CD4-positive, alpha-beta T cell treated with Interleukin-4 for 1 hour (primary cell): ENCODE results near the gene DHRS2.
A peak's percentile ranks its signal among the peaks of the same experiment; 100 is the strongest.

ENCODE experiments used
- DNase-seq, 2 donors: peaks; one replicate each; pipeline ENCODE4 v3.0.0-alpha.2; 2020 to 2022

Gene DHRS2

DNA sequence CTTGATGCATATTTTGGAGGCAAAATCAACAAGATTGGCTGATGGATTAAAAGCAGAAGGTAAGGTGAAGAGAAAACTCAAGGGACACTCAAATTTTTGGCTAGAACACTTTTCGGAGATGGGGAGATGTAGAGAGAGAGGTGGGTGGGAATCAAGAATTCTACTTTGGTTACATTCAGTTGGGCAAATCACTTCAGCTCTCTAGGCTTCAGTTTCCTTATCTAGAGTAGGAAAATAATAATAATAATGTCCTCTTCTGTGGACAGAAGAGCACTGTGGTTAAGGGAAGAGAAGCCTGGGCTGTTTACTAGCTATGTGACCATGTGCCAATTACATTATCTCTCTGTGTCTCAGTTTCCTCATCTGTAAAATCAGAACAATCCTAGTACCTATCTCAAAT lies 23.4 kb upstream of the DHRS2 start:
- no peak for DNase-seq

DNA sequence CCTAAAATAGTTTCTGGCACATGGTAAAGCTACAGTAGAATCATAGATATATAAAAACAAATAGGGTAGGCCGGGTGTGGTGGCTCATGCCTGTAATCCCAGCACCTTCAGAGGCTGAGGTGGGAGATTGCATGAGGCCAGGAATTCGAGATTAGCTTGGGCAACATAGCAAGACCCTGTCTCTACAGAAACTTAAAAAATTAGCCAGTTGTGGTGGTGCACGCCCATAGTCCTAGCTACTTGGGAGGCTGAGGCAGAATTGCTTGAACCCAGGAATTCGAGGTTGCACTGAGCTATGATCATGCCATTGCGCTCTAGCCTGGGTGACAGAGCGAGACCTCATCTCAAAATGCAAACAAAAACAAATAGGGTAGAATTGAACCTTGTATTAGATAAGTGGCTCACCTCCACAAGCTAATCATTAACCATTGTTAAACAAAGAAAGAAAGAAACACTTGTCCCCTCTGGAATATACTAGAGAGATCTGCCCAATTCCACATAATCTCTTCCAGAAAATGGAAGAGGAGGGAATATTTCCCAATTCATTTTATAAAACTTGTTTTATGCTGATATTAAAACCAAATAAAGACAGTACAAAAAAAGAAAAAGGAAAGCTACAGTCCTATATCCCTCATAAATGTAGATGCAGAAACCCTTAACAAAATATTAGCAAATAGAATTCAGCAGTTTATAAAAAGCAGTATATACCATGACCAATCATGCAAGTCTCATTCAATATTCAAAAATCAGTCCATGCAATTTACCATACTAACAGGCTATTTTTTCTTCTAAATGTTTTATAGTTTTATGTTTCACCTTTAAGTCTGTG lies 22.7 kb upstream of the DHRS2 start:
- no peak for DNase-seq

DNA sequence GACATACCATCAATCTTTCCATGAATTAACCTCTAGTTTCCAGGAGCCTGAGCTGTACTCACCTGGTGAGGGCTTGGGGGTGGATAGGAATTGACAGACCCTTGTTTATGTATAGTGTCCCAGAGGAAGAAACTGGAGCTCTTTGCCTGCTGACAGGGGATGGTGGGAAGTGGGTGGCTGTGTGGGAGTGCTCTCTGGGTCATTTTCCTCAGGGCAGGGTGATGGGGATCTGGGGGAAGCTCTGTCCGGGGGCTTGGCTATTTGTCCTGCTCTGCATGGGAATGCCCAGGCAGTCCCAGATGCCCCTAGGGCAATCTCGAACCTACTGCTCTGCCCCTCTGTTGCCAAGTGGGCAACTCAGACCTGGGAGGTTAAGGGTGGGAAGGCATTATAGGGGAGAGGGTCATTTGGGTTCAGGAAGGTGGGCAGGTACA lies 21.8 kb upstream of the DHRS2 start:
- DNase-seq, result no peak

DNA sequence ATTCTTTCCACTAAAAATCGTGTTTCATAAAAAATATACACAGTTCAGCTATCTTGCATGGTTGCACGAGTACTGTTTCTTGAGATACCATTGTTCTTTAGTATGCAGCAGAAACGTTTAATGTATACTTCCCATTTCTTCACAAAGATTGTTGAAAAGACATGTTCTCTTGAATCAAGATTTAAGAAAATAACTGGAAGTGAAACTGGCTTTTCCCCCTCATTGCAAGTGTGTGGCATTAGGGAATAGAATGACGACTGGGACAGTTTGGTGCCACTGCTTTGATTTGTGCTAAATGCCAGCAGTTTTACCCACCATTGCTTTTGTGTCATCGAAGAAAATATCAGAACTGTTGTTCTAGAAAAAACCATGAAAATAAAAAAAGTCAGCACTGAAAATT lies 20.3 kb upstream of the DHRS2 start:
- DNase-seq, result no peak

DNA sequence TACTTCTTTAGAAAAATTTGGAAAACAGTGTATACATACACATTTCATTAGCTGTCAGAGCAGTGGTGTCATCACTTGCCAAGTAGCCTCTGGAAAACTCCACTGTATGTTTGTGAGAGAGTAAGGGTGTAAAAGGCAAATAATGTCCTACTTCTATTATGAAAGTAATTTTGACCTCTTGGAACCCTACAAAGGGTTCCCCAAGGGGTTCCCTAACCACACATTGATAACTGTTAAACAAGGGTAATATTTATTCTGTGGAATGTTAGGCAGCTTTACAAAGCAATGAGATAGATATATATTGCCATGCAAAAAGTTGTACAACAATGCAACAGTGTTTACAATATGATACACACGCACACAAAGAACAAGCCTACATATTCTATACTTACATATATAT lies 18.6 kb upstream of the DHRS2 start:
- DNase-seq, result no peak

DNA sequence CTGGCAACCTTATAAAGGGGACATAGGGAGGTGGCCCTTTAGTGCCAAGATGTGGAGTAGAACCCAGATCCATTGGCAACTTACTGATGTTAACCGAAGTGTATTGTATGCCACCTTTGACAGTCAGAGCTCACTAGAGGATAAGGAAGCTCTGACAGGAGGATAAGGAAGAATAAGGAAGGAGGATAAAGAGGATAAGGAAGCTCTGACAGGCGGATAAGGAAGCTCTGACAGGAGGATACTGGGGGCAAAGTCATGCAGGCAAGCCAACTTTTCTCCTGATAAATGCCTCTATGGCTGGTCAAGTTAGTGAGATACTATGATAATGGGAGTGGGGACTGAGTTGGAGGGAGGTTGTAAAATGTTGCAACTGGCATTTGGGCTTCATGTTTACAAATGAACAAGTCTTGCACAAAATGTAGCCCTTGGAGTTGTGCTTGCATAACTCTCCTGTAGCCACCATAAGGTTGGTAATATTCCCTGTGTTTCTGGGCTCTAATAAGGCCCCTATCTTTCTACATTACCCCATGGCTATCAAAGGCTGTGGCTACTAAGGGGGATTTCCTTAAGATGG lies 17.7 kb upstream of the DHRS2 start:
- DNase-seq, result no peak

DNA sequence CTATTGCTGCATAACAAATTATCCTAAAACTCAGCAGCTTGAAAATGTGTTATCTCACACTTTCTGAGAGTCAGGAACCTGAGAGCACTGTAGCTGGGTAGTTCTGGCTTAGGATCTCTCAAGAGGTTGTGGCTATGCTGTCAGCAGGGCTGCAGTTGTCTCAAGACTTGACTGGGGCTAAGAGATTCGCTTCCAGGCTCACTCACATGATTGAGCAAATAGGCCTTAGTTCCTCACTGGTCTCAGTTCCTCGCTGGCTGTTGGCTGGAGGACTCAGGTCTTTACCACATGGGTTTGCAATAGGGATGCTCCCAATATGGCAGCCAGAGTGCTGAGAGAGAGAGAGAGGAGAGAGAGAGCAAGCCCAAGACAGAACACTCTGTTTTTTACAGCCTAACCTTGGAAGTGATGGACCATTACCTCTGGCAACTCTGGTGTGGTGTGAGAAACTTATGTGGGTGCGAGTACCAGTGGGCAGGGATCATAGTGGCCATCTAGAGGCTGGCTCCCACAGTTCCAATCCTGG lies 15.9 kb upstream of the DHRS2 start:
- DNase-seq, result no peak

DNA sequence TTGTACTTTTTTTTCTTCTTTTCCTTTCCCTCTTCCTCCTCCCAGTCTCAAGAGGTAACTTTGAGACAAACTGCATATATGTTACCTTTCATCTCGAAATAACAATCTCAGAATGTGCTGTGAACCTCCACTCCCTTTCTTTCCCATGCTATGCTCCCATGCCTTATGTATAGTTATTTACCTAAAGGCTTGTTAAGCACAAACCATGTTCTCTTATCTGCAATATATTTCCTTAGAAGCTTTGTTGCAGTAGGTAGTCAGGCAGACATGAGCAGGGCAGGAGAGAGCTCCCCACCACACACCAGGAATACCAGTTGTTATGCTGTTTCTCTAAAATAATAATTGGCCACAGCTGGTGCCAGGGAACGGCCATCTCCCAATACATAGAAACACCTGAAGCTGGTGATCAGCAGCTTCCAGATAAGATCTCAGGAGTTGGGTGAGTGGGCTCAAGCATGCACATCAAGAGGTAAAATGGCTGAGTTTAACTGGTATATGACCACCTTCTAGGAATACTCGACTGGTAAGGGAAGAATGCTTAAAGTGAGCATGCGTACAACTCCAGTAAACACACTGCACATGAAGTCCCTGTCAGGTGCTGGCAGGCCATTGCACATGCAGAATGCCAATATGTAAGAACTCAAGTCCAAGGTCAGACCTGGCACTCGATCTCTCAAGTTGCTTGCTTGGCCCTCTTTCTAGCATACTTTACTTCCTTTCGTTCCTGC lies 14.8 kb upstream of the DHRS2 start:
- no peak for DNase-seq

DNA sequence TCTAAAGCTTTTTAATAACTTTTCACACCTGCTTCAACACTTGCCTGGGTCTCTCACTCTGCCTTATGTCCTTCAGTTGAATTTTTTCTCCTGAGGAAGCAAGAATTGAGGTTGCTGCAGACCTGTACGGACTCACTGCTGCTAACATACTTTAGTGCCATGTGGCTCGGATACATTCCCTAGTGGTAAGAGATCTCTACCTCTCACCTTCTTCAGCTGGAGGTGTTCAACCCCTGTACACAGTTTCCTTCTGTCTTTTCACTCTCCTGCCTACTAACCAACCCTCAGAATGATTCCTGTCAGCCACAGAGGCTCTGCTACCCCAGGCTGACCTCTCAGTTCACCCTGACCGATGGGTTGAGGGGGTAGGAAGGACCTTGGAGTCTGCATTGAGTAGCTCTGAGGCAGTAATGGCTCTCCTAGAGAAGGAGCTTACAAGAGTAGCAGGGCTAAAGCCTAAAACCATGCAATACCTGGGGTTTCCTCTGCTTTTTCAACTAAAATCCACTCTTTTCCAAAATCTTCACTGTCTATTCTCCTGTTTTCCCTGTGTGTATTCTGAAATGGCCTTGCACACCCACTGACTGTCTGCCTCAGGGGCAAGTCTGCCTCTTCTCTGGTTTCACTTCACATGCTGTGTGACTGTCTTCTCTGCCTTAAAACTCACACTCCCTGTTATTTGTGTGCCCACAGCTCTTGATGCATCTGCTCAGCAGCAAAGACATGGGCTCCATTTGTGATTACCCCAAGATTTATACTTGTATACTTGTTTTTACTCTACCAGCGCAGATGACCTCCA lies 14.0 kb upstream of the DHRS2 start:
- no peak for DNase-seq

DNA sequence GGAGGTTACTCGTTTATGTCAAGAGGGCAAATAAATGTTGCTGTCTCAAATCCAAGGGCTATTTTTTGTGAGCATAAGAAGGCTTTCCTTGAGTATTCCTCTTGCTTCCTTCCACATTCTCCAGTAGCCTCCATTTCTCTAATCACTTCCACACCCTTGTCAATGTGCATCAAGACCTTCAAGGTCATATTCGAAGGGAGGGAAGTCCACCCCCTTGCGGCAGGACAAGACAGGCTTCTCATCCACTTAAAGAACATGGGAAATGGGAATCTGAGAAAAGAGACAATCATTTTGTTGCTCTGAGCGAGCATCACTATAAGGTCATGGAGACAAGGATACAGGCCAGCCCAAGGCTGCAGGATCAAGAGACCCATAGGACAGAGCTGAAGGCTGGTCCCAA lies 13.2 kb upstream of the DHRS2 start:
- DNase-seq, result no peak

DNA sequence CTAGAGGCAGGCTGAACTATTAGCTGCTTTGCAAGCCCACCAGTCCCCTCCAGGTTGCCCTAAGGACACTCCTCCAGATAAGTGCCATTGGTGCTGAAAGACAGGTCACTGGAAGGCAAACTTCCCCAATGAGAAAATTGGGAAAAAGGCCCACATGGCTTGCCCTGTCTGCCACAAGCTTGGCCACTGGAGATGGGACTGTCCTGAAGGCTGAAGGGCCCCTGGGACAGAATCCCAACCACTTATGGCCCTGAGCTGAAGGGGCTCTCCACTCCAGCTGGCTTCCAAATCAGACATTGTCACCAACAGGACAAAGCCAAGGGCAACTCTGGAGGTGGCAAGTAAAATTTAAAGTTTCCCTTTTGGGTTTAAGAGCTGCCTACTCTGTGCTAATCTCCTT lies 12.2 kb upstream of the DHRS2 start:
- DNase-seq, result no peak

DNA sequence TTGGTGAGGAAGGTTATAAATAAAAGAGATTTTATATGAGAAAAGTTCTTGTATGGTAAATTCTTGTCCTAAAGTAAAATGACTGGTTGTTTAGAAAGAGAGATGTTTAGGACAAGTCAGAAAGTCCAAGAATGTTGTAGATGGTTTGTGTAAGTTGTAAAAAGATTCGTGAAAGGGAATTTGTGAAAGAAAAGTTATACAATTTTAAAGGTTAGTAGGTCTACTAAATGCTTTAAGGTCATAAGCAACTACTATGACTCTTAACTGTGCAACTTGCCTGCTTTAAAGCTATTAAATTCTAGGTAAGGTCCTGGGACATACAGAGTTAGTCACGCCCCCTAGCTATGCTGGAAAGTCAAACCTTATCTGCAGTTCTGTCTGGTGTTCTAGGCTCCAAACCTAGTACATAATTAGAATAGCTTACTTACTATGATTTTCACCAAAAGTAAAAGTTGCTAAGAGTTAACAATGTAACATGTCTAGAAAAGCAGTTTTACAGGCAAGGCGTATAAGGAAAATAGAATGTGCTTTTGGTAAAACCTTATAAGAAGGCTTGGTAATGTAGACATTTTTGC lies 11.2 kb upstream of the DHRS2 start:
- DNase-seq, result no peak

DNA sequence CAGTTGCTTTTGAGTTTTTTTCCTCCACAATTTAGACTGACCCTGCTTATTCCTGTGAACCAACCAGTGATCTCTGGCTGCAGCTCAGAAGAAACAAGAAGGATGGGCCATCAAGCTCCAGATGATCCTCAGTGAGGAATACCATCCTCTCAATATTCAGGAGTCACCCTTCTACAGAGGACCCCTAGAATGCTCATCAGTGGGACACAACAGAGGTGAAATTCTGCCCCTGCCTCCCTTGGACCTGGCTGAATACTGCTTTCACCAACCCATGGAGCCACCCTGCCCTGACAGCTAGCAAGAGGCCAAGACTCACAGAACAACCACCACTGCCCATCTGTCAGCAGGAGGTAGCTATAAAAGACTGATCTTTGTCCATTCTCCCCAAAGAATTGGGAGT lies 9.2 kb upstream of the DHRS2 start:
- DNase-seq, result no peak

DNA sequence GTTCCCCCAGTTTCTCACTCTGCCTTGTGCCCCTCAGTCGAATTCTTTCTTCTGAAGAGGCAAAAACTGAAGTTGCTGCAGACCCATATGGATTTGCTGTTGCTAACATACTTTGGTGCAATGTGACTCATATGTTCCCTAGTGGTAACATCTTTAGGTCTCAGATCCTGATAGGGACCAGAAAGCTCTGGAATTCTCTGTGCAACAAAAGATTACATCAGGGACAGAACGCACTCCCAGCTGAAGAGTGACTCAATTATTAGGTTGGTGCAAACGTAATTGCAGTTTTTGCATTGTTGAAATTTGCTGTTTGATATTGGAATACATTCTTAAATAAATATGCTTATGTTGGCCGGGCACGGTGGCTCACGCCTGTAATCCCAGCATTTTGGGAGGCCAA lies 8.2 kb upstream of the DHRS2 start:
- no peak for DNase-seq

DNA sequence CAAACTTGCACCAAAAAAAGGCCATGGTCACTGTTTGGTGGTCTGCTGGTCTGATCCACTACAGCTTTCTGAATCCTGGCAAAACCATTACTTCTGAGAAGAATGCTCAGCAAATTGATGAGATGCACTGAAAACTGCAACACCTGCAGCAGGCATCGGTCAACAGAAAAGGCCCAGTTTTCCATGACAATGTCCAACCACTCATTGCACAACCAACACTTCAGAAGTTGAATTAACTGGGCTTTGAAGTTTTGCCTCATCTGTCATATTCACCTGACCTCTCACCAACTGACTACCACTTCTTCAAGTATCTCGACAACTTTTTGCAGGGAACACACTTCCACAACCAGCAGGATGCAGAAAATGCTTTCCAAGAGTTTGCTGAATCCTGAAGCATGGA lies 7.0 kb upstream of the DHRS2 start:
- DNase-seq, result no peak

DNA sequence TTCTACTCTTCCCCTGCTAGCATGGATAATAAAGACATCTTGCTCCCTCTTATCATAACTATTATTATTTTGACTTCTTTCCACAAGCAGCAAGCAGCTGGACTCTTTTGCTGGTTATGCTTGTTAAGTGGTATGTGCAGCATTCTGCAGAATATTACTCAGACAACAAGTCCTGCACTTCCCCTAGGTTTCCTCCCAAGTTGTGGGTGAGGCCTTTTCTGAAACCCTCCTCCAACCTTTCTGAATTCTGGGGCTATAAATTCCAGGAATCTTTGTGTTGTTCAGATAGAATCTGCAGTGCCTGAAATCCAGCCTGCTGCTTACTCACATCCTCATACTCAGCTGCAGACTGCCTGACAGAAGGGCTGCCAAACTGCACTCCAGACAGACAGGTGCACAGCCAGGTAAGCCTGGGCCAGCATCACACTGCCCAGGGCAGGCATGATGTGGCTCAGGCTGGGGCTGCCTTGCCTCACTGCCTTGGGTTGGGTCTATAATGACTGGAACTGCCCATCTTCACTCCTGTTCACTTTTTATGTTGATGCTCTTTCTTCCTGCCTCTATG lies 6.2 kb upstream of the DHRS2 start:
- DNase-seq, result no peak

DNA sequence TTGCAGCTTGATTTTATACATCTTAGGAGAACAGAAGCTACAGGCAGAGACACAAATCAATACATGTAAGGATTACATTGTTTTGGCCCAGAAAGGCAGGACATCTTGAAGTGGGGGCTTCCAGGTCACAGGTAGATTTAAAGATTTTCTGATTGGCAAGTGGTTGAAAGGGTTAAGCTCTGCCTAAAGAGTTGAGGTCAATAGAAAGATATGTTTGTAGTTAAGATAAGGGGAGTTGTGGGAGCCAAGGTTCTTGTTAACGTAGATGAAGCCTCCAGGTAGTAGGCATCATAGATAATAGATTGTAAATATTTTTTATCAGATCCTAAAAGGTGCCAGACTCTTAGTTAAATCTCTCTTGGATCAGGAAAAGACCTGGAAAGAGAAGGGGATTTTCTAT lies 5.5 kb upstream of the DHRS2 start:
- no peak for DNase-seq

DNA sequence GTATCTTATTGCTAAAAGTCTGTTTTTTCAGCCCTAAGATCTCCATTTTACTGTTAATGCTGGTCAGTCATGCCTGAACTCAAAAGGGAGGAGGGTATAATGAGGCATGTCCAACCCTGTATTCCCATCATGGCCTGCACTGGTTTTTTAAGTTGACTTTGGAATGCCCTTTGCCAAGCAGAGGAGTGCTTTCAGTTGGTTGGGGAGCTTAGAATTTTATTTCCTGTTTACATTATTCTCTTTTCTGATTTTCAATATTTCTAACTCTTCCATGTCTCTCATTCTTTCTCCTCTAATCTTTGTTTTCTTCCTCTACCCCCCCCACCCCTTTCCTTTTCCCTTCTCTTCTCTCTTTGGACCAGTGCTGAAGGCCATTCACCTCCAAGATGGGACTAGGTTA lies 4.9 kb upstream of the DHRS2 start:
- DNase-seq, result no peak

DNA sequence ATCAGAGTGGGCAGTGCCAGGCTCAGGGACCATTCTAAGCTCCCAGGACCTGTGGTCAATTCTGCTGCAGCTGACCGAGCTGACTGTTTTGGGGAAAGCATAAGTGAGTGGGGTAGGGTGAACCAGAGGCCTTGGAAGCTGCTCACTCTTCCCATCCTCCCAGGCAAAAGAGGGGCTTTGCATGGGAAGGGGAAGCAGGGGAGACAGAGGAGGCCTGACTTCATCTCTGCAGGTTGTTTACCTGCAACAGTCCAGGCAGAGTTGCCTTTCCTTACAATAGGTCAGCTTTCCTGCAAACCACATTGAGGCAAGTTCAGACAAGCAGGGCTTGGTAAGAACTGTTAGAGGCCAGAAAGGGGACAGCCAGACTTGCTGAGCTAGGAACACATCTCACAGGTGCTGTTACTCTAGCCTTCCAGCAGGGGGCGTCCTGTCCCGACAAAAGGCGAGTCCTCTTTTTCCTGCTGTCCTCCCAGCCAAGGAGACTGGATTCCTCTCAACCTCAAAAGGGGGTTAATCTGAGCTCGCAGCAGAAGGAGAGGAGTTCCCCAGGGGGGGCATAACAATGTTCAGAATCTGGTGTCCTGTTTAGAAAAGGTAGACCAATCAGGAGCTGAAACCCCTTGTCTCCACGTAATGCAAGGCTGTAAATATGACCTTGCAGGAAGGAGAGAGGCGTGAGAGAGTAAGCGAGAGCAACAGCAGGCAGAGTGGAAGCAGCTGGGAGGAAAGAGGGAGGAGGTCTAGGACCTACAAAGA lies 4.3 kb upstream of the DHRS2 start:
- peak; percentile 68 for DNase-seq

DNA sequence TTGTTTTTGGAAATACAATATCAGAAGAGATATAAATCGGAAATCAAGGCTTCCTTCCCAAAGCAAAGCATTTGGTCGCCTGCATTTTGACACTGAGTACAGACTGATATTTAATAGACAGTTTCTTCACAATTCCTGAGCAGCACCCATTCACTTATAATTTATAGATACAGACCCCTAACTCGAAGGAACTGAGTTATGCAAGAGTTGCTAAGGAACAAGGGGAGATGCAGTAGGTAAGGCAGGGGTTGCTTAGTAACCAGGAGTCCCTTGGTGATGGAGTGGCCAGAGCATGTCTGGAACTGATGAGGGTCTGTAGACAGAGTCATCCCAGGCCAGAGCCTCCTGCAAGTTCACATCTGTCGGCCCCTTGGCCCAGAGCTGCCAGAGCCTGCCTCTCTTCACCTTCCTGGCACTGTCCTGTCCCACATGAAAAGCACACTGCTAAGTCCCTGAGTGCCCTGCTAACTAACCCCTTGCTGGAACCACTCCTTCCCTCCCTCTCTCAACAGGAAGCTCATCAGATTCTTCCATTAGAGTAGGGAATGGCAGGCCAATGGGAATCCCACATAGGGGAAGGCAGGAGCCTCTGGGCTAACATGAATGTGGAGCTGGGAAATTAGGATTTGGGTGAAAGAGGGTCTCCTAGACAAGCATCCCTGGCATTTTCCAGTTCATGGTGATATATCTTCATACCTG lies 3.6 kb upstream of the DHRS2 start:
- no peak for DNase-seq

DNA sequence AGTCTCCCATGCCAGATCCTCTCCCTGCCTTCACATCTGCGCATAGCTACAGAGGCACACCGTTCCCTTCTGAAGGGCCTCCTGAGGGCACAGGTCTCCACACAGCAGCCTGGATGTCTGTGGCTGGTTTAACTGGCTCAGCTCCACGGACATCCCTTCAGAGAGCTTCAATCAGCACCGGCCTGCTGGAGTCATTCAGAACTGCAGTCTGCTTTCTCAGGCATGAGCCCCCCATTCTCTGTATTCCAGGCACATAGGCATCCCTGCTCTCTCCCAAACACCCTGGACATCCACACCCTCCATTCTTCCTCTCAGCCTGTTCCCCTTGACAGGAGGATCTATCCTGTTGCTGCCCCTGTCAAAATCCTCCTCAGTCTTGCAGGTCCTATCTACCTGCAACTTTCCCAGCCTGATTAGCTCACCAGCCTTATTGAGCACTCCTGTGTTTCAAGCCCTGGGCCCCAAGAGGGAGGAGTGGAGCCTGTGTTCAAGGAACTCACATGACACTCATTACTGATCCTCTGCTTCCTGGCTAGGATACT lies 2.9 kb upstream of the DHRS2 start:
- DNase-seq, result no peak
